MCF 10A (cell line): ENCODE results near the gene HCN2. TPM values are rescaled to one million over a fixed set of nuclear protein-coding genes. Genes with fewer than 3 reads are reported as not detected.

Source experiments
- BruUV-seq: library from RNA; stranded (reverse); fragments of 400-500 nt; replicated peaks from 2 replicates; lab custom pipeline; 2021; lab: Mats Ljungman, UMichigan
- CTCF ChIA-PET: fragments of 300-600 bp; sonication (Branson Sonifier 250); formaldehyde crosslinking; extraction: SDS; loops from one replicate; lab custom pipeline; 2021; ENCODE audit warnings: antibody characterized with exemption, inconsistent platforms; lab: Yijun Ruan, JAX
- POLR2A ChIA-PET: fragments of 300-600, 350-650 bp; sonication (Branson Sonifier 250); formaldehyde crosslinking; extraction: SDS; loops from one replicate; lab custom pipeline; 2020; ENCODE audit warnings: antibody characterized with exemption, inconsistent platforms; lab: Yijun Ruan, JAX
- DNase-seq: peaks from one replicate; pipeline ENCODE4 v3.0.0-alpha.2; 2018; ENCODE audit not compliant: unreplicated experiment
- H3K27ac Mint-ChIP-seq: one replicate; pipeline ENCODE4 v1.8.0; 2022; ENCODE audit warnings: mild to moderate bottlenecking, low read depth, mixed read lengths; ENCODE audit not compliant: unreplicated experiment
- H3K27me3 Mint-ChIP-seq: one replicate; pipeline ENCODE4 v1.8.0; 2022; ENCODE audit warnings: mixed read lengths; ENCODE audit not compliant: insufficient read depth, unreplicated experiment
- H3K36me3 Mint-ChIP-seq: one replicate; pipeline ENCODE4 v1.8.0; 2022; ENCODE audit warnings: mild to moderate bottlenecking, moderate library complexity, mixed read lengths; ENCODE audit not compliant: insufficient read depth, unreplicated experiment
- H3K4me1 Mint-ChIP-seq: one replicate; pipeline ENCODE4 v1.8.0; 2022; ENCODE audit warnings: mixed read lengths; ENCODE audit not compliant: insufficient read depth, unreplicated experiment
- H3K4me3 Mint-ChIP-seq: one replicate; pipeline ENCODE4 v1.8.0; 2022; ENCODE audit warnings: mild to moderate bottlenecking, moderate library complexity, mixed read lengths; ENCODE audit not compliant: unreplicated experiment
- H3K9me3 Mint-ChIP-seq: one replicate; pipeline ENCODE4 v1.8.0; 2022; ENCODE audit warnings: mixed read lengths; ENCODE audit not compliant: unreplicated experiment
- intact Hi-C: fragments of 100-400 bp; cut with micrococcal nuclease; formaldehyde crosslinking; loops from 2 replicates; pipeline ENCODE4 v1.14.1; 2022
- total RNA-seq: library from RNA; stranded (reverse); gene quantifications from 2 replicates; pipeline ENCODE4 v1.2.3, GENCODE V29; 2022
- TF ChIP-seq, protein P1 (sequence below): fragments of 200-600 bp; IDR thresholded peaks from one replicate; pipeline ENCODE4 v1.8.0; 2022; ENCODE audit warnings: antibody characterized with exemption, mild to moderate bottlenecking; ENCODE audit not compliant: unreplicated experiment

Gene HCN2
- total RNA-seq, 1 experiment from 2014 or later = 0.68 TPM

DNA sequence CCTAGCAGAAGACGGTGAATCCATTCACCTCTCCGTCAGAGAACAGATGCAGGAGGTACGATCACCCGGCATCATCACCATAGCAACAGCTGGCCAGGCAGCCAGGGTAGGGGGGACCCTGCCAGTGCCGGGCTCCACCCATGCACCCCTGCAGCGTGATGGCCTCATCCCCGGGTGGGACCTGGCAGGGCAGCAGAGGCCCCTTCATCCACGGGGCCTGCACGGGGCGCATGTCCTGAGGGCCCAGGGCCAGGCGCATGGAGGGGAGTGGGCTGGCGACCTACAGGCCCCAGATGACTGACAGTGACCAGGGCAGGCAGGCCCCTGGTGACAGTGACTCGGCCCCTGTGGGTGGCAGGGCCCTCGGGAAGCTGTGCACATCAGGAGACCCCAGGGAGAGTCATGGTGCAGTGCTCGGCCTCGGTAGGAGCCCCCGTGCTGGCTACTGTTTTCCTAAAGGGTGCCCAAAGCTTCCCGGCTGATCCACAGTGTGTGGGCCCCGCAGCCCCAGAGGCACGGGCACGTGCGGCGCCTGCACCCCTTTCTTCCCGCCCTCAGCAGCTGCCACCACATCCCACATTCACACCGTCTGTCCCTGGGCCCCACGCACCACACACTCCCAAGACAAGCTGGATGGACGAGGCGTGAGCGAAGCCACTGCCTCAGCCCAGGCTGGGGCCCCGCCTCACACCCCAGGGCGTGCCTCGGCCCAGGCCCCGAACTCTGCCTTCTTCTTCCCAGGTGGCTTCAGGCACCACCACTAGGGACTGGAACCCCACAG is 68.6 kb downstream of the HCN2 start:
- TF ChIP-seq, protein P1, sequence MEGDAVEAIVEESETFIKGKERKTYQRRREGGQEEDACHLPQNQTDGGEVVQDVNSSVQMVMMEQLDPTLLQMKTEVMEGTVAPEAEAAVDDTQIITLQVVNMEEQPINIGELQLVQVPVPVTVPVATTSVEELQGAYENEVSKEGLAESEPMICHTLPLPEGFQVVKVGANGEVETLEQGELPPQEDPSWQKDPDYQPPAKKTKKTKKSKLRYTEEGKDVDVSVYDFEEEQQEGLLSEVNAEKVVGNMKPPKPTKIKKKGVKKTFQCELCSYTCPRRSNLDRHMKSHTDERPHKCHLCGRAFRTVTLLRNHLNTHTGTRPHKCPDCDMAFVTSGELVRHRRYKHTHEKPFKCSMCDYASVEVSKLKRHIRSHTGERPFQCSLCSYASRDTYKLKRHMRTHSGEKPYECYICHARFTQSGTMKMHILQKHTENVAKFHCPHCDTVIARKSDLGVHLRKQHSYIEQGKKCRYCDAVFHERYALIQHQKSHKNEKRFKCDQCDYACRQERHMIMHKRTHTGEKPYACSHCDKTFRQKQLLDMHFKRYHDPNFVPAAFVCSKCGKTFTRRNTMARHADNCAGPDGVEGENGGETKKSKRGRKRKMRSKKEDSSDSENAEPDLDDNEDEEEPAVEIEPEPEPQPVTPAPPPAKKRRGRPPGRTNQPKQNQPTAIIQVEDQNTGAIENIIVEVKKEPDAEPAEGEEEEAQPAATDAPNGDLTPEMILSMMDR = no peak
- H3K36me3 Mint-ChIP-seq = peaks cover 28% of the 10 kb centered on the region
- H3K4me3 Mint-ChIP-seq = no peak overlapping the region
- H3K27me3 Mint-ChIP-seq = no peaks in the 10 kb centered on the region
- CTCF ChIA-PET = no interaction called here
- H3K9me3 Mint-ChIP-seq = no peaks in the 10 kb centered on the region
- DNase-seq = no peak
- peaks cover 18% of the 10 kb centered on the region for H3K4me1 Mint-ChIP-seq
- intact Hi-C loops = loop anchor here (2.0 kb wide), 1 partner anchor 25 kb away; the partner anchor contains the start of gene POLRMT
- H3K27ac Mint-ChIP-seq = no peak overlapping the region
- BruUV-seq = no TSS peak
- POLR2A ChIA-PET = no interaction called here

- intact Hi-C loops = loop anchor here (2.0 kb wide), 1 partner anchor 26 kb away; the partner anchor contains the start of gene POLRMT
- BruUV-seq = no TSS peak
- no peaks in the 10 kb centered on the region for H3K27me3 Mint-ChIP-seq
- H3K4me1 Mint-ChIP-seq = peaks cover 23% of the 10 kb centered on the region
- TF ChIP-seq, protein P1 = no peak
- H3K9me3 Mint-ChIP-seq = no peaks in the 10 kb centered on the region
- ChIA-PET POLR2A (interaction anchor here (0.6 to 3.3 kb wide), 6 partner anchors 17 to 641 kb away, joined by 3 to 33 read pairs (median 4); partner anchors contain the start of genes CDC34, FSTL3 and POLRMT), CTCF (interaction anchor here (0.6 kb wide), 1 partner anchor 362 kb away, joined by 4 read pairs; the partner anchor contains the start of gene RNU6-2)
- H3K36me3 Mint-ChIP-seq = peaks cover 19% of the 10 kb centered on the region
- no peak for DNase-seq
- peak overlapping the region; percentile 87 for H3K4me3 Mint-ChIP-seq
- H3K27ac Mint-ChIP-seq = peak overlapping the region; percentile 88
Observed at GRCh38 chr19:658916-659839, 69.5 kb downstream of the HCN2 start.

DNA sequence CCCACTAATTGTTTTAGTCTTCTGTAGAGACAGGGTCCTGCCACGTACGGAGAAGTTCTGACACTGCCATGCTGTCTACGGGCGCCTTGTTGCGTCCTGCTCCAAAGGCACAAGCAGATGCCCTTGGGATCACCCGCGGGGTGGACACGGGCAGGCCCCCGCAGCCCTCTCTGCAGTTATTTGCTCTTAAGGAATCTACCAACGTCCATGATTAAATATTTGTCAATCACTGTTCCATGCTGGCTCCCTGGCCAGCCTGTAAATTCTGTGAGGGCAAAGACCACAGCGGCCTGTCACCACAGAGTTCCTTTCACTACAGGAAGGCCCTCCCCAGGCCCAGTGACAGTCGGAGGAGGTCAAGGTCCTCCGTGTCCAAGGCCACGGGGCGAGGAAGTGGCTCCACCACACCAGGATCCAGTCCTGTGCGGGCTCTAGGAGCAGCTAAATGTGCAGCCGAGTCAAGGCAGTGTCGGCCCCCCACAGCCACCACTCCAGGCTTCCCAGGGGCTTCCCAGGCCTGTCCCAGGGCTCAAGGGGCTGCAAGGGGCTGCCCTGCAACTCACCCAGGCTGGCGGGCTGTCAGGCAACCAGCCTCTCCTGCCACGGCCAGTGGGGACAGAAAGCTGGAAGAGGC is 71.2 kb downstream of the HCN2 start:
- no peaks in the 10 kb centered on the region for H3K27me3 Mint-ChIP-seq

More for the DNA sequence above, 71.2 kb downstream of the HCN2 start:
- no peaks in the 10 kb centered on the region for H3K9me3 Mint-ChIP-seq
- TF ChIP-seq, protein P1 = no peak
- intact Hi-C loops = loop anchor here (2.0 to 5.0 kb wide), 2 partner anchors 74 to 128 kb away; partner anchors contain the start of gene HCN2
- peak overlapping the region; percentile 87 for H3K4me3 Mint-ChIP-seq
- H3K36me3 Mint-ChIP-seq = peaks cover 7% of the 10 kb centered on the region
- ChIA-PET POLR2A (interaction anchor here (0.6 to 3.3 kb wide), 11 partner anchors 16 to 143 kb away, joined by 3 to 33 read pairs (median 5); partner anchors contain the start of genes CDC34, FSTL3 and POLRMT), CTCF (no interaction called here)
- H3K27ac Mint-ChIP-seq = peak overlapping the region; percentile 88
- DNase-seq = no peak
- BruUV-seq = no TSS peak
- peaks cover 31% of the 10 kb centered on the region for H3K4me1 Mint-ChIP-seq
